ENCODE measurements around the gene LNX1. TPM values are rescaled to one million over a fixed set of nuclear protein-coding genes. Genes with fewer than 3 reads are reported as not detected.

The LNX1 gene
- total RNA-seq, 4 donors from 2014 or later: 4.8 to 12.6 (median 6.6) TPM

- TF ChIP-seq CTCF (IDR thresholded peaks at IDR 0.05): no peak
- TF ChIP-seq EP300 (IDR thresholded peaks at IDR 0.05): no peak
- TF ChIP-seq POLR2A (IDR thresholded peaks at IDR 0.05): no peak
- H3K4me3 ChIP-seq: no peak overlapping the region
- no peak overlapping the region for H3K27ac ChIP-seq
- no peaks in the 10 kb centered on the region for H3K27me3 ChIP-seq
- H3K4me1 ChIP-seq: peaks cover 0 to 5% (median 0%) of the 10 kb centered on the region in 4 donors
- H3K36me3 ChIP-seq: no peaks in the 10 kb centered on the region
- H3K9me3 ChIP-seq: no peaks in the 10 kb centered on the region
- WGBS, 2 donors: 83 to 86% methylated on average over 6 of the region's 6 CpGs
- no peak for DNase-seq (ENCODE audit: low spot score in 2 of 2)
These were observed 39.3 kb downstream of the LNX1 start for GRCh38 chr4:53551958-53552357.

GRCh38 chr4:53551281-53551864 lies 39.9 kb downstream of the LNX1 start:
- Histone ChIP-seq H3K36me3 (no peaks in the 10 kb centered on the region), H3K27ac (no peak overlapping the region), H3K4me1 (peaks cover 0 to 5% (median 0%) of the 10 kb centered on the region in 4 donors), H3K27me3 (no peaks in the 10 kb centered on the region), H3K9me3 (no peaks in the 10 kb centered on the region), H3K4me3 (no peak overlapping the region)
- DNase-seq (ENCODE audit: low spot score in 2 of 2): no peak
- WGBS, 2 donors: 76 to 82% methylated on average over 7 of the region's 7 CpGs
- TF ChIP-seq EP300 (IDR thresholded peaks at IDR 0.05): no peak
- TF ChIP-seq CTCF (IDR thresholded peaks at IDR 0.05): no peak
- no peak for TF ChIP-seq POLR2A (IDR thresholded peaks at IDR 0.05)

GRCh38 chr4:53548662-53549061 lies 42.6 kb downstream of the LNX1 start:
- 95 to 96% methylated on average over 3 of the region's 3 CpGs for WGBS, 2 donors
- H3K27me3 ChIP-seq: no peaks in the 10 kb centered on the region
- DNase-seq (ENCODE audit: low spot score in 2 of 2): no peak
- H3K9me3 ChIP-seq: no peaks in the 10 kb centered on the region
- no peak overlapping the region for H3K27ac ChIP-seq
- TF ChIP-seq EP300 (IDR thresholded peaks at IDR 0.05): no peak
- no peak for TF ChIP-seq CTCF (IDR thresholded peaks at IDR 0.05)
- no peak for TF ChIP-seq POLR2A (IDR thresholded peaks at IDR 0.05)
- H3K4me3 ChIP-seq: no peak overlapping the region
- no peaks in the 10 kb centered on the region for H3K36me3 ChIP-seq
- no peaks in the 10 kb centered on the region for H3K4me1 ChIP-seq

GRCh38 chr4:53547983-53548382 lies 43.3 kb downstream of the LNX1 start:
- H3K27me3 ChIP-seq: no peaks in the 10 kb centered on the region
- no peak for TF ChIP-seq EP300 (IDR thresholded peaks at IDR 0.05)
- no peak for TF ChIP-seq POLR2A (IDR thresholded peaks at IDR 0.05)
- no peak for TF ChIP-seq CTCF (IDR thresholded peaks at IDR 0.05)
- H3K4me3 ChIP-seq: no peak overlapping the region
- H3K9me3 ChIP-seq: no peaks in the 10 kb centered on the region
- H3K36me3 ChIP-seq: no peaks in the 10 kb centered on the region
- WGBS, 2 donors: 48 to 51% methylated on average over 2 of the region's 2 CpGs
- peaks cover 0 to 3% (median 0%) of the 10 kb centered on the region in 4 donors for H3K4me1 ChIP-seq
- H3K27ac ChIP-seq: no peak overlapping the region
- no peak for DNase-seq (ENCODE audit: low spot score in 2 of 2)

- Histone ChIP-seq H3K9me3 (no peaks in the 10 kb centered on the region), H3K27me3 (no peaks in the 10 kb centered on the region), H3K4me1 (peaks cover 0 to 22% (median 8%) of the 10 kb centered on the region in 4 donors), H3K4me3 (no peak overlapping the region), H3K27ac (no peak overlapping the region), H3K36me3 (no peaks in the 10 kb centered on the region)
- WGBS, 2 donors: 82% methylated on average over 3 of the region's 3 CpGs
- TF ChIP-seq EP300 (IDR thresholded peaks at IDR 0.05) (no peak), CTCF (IDR thresholded peaks at IDR 0.05) (no peak), POLR2A (IDR thresholded peaks at IDR 0.05) (no peak)
- DNase-seq (ENCODE audit: low spot score in 2 of 2): no peak
These were observed 45.2 kb downstream of the LNX1 start for GRCh38 chr4:53545942-53546581.

All from tibial nerve (tissue), 4 donors.